Upper lobe of left lung (tissue), 6 donors: ENCODE measurements around the gene ACSM3. TPM values are rescaled to one million over a fixed set of nuclear protein-coding genes. Genes with fewer than 3 reads are reported as not detected.
A peak's percentile ranks its signal among the peaks of the same experiment; 100 is the strongest.
"Not testable (repeated sequence)": the region's sequence is repeated elsewhere in the genome, so short reads cannot be mapped to it uniquely, and the experiment has no call there.

Experiments
- ATAC-seq, 2 donors: fragments of 200-7000 bp; cut with Tn5 transposase; one replicate each; pipeline ENCODE4 v1.9.1; 2022; ENCODE audit warnings: mild to moderate bottlenecking in 2 of 2, moderate library complexity in 2 of 2; ENCODE audit not compliant: low FRiP score in 2 of 2
- DNase-seq, 2 donors: peaks; one replicate each; pipeline ENCODE4 v3.0.0-alpha.2; 2019 to 2020
- H3K27ac ChIP-seq, 4 donors: fragments of 200-600 bp; sonication (generic); one replicate each; pipeline ENCODE4 v1.5.1; 2016 to 2019
- H3K27me3 ChIP-seq, 4 donors: fragments of 200-600 bp; sonication (generic); one replicate each; pipeline ENCODE4 v1.5.1; 2017 to 2019
- H3K36me3 ChIP-seq, 4 donors: fragments of 200-600 bp; sonication (generic); one replicate each; pipeline ENCODE4 v1.5.1; 2016 to 2019
- H3K4me1 ChIP-seq, 4 donors: fragments of 200-600 bp; sonication (generic); one replicate each; pipeline ENCODE4 v1.5.1; 2018 to 2019
- H3K4me3 ChIP-seq, 4 donors: fragments of 200-600 bp; sonication (generic); one replicate each; pipeline ENCODE4 v1.5.1; 2017 to 2019; ENCODE audit warnings: mild to moderate bottlenecking in 2 of 4, moderate library complexity in 1 of 4
- H3K9me3 ChIP-seq, 4 donors: fragments of 200-600 bp; sonication (generic); one replicate each; pipeline ENCODE4 v1.5.1; 2018 to 2019
- CTCF ChIP-seq, 6 experiments: fragments of 450-650 bp in 4 of 6; fragments of 200-600 bp in 2 of 6; sonication (generic) in 2 of 6; IDR thresholded peaks; one replicate each; pipeline ENCODE4 v1.5.1; 2016 to 2019; ENCODE audit warnings: antibody characterized with exemption in 6 of 6
- EP300 ChIP-seq, 4 donors: sonication (generic); formaldehyde crosslinking; IDR thresholded peaks; one replicate each; pipeline ENCODE4 v1.5.1; 2017; ENCODE audit warnings: antibody characterized with exemption in 4 of 4, control low read depth in 2 of 4
- POLR2A ChIP-seq, 4 donors: fragments of 450-650 bp; IDR thresholded peaks; one replicate each; pipeline ENCODE4 v1.5.1; 2016 to 2017; ENCODE audit warnings: antibody characterized with exemption in 4 of 4, mild to moderate bottlenecking in 2 of 4
- POLR2AphosphoS5 ChIP-seq, 2 donors: sonication (generic); formaldehyde crosslinking; IDR thresholded peaks; one replicate each; pipeline ENCODE4 v1.5.1; 2017; ENCODE audit warnings: antibody characterized with exemption in 2 of 2
- WGBS, 2 donors: methylation state at CpG; one replicate each; pipeline ENCODE4 v1.1.5; 2017 to 2018; 5-methylcytosine and 5-hydroxymethylcytosine counted together
- total RNA-seq, 6 donors: library from RNA; depleted of rRNA in 4 of 6; stranded (reverse); fragments of >200 nt in 4 of 6; gene quantifications; one replicate each; pipeline versions ENCODE4 v1.1.0 to v1.2.1, GENCODE V29; 2016 to 2021
- donor health status: DM: no; HTN: no; CAD: no; lungs with moderate emphysema.
- donor health status: DM: no; HTN: yes; CAD: no; lungs with severe emphysema.

Gene ACSM3
- total RNA-seq, 6 donors from 2014 or later: 8.5 to 28.6 (median 15.9) TPM

GRCh38 chr16:20798364-20798763, 34.5 kb downstream of the ACSM3 start:
- peaks cover 5 to 21% (median 8%) of the 10 kb centered on the region in 4 donors for H3K36me3 ChIP-seq
- no peaks in the 10 kb centered on the region for H3K27me3 ChIP-seq
- no peaks in the 10 kb centered on the region for H3K4me1 ChIP-seq
- 49 to 78% methylated on average over 2 of the region's 2 CpGs for WGBS, 2 donors
- no peak overlapping the region for H3K27ac ChIP-seq
- no peaks in the 10 kb centered on the region for H3K9me3 ChIP-seq
- DNase-seq (no peak), ATAC-seq (no peak)
- H3K4me3 ChIP-seq: no peak overlapping the region
- TF ChIP-seq POLR2A (IDR thresholded peaks at IDR 0.05): no peak
- no peak for TF ChIP-seq POLR2AphosphoS5 (IDR thresholded peaks at IDR 0.05)
- no peak for TF ChIP-seq CTCF (IDR thresholded peaks at IDR 0.05)
- TF ChIP-seq EP300 (IDR thresholded peaks at IDR 0.05): no peak

- ATAC-seq (no peak), DNase-seq (no peak)
- Histone ChIP-seq H3K4me1 (peaks cover 0 to under 1% (median 0%) of the 10 kb centered on the region in 4 donors), H3K27me3 (no peaks in the 10 kb centered on the region), H3K36me3 (peaks cover 5 to 21% (median 8%) of the 10 kb centered on the region in 4 donors), H3K4me3 (no peak overlapping the region), H3K27ac (no peak overlapping the region), H3K9me3 (no peaks in the 10 kb centered on the region)
- TF ChIP-seq CTCF (IDR thresholded peaks at IDR 0.05): peak; percentile 21 to 55 (median 46)
- no peak for TF ChIP-seq EP300 (IDR thresholded peaks at IDR 0.05)
- no peak for TF ChIP-seq POLR2A (IDR thresholded peaks at IDR 0.05)
- TF ChIP-seq POLR2AphosphoS5 (IDR thresholded peaks at IDR 0.05): no peak
- 49 to 51% methylated on average over 2 of the region's 2 CpGs for WGBS, 2 donors
Measured at GRCh38 chr16:20799599-20799998, 35.8 kb downstream of the ACSM3 start.

GRCh38 chr16:20801278-20801677, 37.5 kb downstream of the ACSM3 start:
- peaks cover 5 to 21% (median 8%) of the 10 kb centered on the region in 4 donors for H3K36me3 ChIP-seq
- H3K4me3 ChIP-seq: no peak overlapping the region
- ATAC-seq: no peak
- no peak for TF ChIP-seq EP300 (IDR thresholded peaks at IDR 0.05)
- TF ChIP-seq POLR2A (IDR thresholded peaks at IDR 0.05): no peak
- no peaks in the 10 kb centered on the region for H3K27me3 ChIP-seq
- H3K27ac ChIP-seq: no peak overlapping the region
- WGBS, 2 donors: 51 to 54% methylated on average over 1 of the region's 1 CpG
- peaks cover 6 to 14% (median 11%) of the 10 kb centered on the region in 4 donors for H3K4me1 ChIP-seq
- no peaks in the 10 kb centered on the region for H3K9me3 ChIP-seq
- no peak for DNase-seq

- 95 to 96% methylated on average over 2 of the region's 2 CpGs for WGBS, 2 donors
- Histone ChIP-seq H3K4me1 (peaks cover 6 to 25% (median 14%) of the 10 kb centered on the region in 4 donors), H3K27ac (no peak overlapping the region), H3K36me3 (peaks cover 0 to 11% (median 3%) of the 10 kb centered on the region in 4 donors), H3K27me3 (no peaks in the 10 kb centered on the region), H3K4me3 (no peak overlapping the region), H3K9me3 (no peaks in the 10 kb centered on the region)
- TF ChIP-seq POLR2A (IDR thresholded peaks at IDR 0.05) (no peak), EP300 (IDR thresholded peaks at IDR 0.05) (no peak), POLR2AphosphoS5 (IDR thresholded peaks at IDR 0.05) (no peak), CTCF (IDR thresholded peaks at IDR 0.05) (no peak)
- ATAC-seq (no peak), DNase-seq (no peak)
Measured at GRCh38 chr16:20803192-20803560, 39.4 kb downstream of the ACSM3 start.

- H3K36me3 ChIP-seq: peaks cover 0 to 6% (median 2%) of the 10 kb centered on the region in 4 donors
- no peak overlapping the region for H3K27ac ChIP-seq
- H3K4me1 ChIP-seq: peaks cover 6 to 25% (median 14%) of the 10 kb centered on the region in 4 donors
- DNase-seq (no peak), ATAC-seq (no peak)
- H3K9me3 ChIP-seq: no peaks in the 10 kb centered on the region
- no peak overlapping the region for H3K4me3 ChIP-seq
- no peak for TF ChIP-seq CTCF (IDR thresholded peaks at IDR 0.05)
- TF ChIP-seq POLR2AphosphoS5 (IDR thresholded peaks at IDR 0.05): no peak
- no peak for TF ChIP-seq POLR2A (IDR thresholded peaks at IDR 0.05)
- no peak for TF ChIP-seq EP300 (IDR thresholded peaks at IDR 0.05)
- H3K27me3 ChIP-seq: no peaks in the 10 kb centered on the region
- 91 to 93% methylated on average over 7 of the region's 7 CpGs for WGBS, 2 donors
Measured at GRCh38 chr16:20803561-20804214, 39.9 kb downstream of the ACSM3 start.

- ATAC-seq: not testable (repeated sequence)
Measured at GRCh38 chr16:20805684-20806167, 41.9 kb downstream of the ACSM3 start.

More at GRCh38 chr16:20805684-20806167, 41.9 kb downstream of the ACSM3 start:
- not testable (repeated sequence) for H3K27me3 ChIP-seq, H3K36me3 ChIP-seq, H3K9me3 ChIP-seq
- peaks cover 6 to 25% (median 14%) of the 10 kb centered on the region in 4 donors for H3K4me1 ChIP-seq
- DNase-seq: peak in 1 of 2 donors; percentile 21
- 5 to 9% methylated on average over 11 to 12 of the region's 12 CpGs for WGBS, 2 donors
- H3K4me3 ChIP-seq: peak overlapping the region; percentile 73 to 79 (median 75)
- H3K27ac ChIP-seq: peak overlapping the region; percentile 85 to 96 (median 91)
